Measurements from ENCODE around the gene MAJIN.

The MAJIN gene

DNA sequence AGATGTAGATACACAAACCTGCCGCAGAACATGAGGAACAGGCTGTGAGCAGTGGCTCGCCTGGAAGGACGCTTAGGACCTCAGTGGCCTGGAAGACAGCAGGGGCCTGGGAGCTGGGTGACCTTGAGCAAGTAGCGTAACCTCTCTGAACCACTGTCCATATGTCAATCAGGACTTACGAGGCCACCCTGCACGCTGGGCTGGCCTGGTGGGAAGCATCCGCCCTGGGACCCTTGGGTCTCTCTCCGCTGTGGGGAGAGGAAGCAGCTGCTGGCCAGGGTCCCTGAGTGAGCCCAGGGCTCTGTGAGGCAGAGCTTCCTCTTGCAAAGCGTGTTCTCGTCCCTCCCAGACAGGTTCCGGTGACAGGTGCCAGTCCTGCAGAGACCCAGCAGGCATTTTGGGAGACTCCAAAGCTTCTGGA is 79.5 kb downstream of the MAJIN start:
- DNase-seq (ENCODE audit: low spot score): no peak

DNA sequence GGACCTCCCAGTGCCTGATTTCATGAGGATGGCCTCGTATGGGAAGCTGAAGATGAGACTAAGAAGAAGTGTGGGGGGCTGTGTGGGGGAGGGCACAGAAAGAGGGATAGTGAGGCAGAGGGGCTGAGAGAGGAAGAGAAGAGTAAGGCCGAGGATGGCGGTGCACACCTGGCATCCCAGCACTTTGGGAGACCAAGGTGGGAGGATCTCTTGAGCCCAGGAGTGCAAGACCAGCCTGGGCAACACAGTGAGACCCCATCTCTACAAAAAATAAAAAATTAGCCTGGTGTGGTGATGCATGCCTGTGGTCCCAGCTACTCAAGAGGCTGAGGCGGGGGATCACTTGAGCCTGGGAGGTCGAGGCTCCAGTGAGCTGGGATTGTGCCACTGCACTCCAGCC is 80.0 kb downstream of the MAJIN start:
- no peak for DNase-seq (ENCODE audit: low spot score)

GRCh38 chr11:64891215-64891848 is 80.6 kb downstream of the MAJIN start:
- DNase-seq (ENCODE audit: low spot score): no peak

- DNase-seq (ENCODE audit: low spot score): no peak
These were observed 81.4 kb downstream of the MAJIN start for GRCh38 chr11:64890522-64890939.

DNA sequence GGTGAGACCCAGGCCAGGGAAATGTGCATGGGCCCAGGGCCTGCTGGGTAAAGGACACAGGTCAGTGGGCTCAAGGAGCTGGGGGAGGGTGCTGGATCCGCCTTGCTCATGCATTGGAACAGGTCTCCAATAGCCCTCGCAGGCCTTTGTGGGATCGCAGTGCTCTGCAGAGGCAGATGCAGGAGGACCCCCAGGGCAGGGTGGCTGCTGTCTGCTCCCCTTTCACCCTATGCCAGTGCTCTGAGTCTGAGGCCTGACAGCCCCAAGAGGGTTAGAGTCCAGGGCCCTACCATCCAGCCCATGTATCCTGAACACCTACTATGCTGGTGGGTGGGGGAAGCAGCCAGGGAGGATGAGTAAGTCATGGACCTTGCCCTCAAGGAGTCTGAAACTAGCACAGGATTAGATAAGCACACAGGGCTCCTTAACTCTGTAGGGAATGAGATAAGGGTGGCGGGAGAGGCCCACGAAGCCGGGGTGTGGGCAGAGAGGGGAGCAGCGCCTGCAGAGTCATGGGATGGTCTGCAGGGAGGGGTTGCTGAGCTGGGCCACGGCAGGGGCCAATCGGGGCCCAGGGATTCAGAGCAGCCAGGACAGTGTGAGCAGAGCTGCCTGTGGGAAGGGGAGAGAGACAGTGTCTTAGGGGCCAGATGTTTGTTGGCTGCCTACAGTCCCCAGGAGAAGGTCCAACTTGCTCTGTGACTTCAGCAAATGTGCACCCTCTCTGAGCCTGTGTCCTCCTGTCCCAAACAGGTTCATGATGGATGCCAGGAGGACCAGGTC is 83.0 kb downstream of the MAJIN start:
- no peak for DNase-seq (ENCODE audit: low spot score)

- no peak for DNase-seq (ENCODE audit: low spot score)
These were observed 83.5 kb downstream of the MAJIN start for GRCh38 chr11:64888406-64888728.
